ENCODE measurements around the gene IL18BP.

IL18BP gene

GRCh38 chr11:72039856-72040401, 41.2 kb downstream of the IL18BP start:
- POLR2A ChIA-PET, result interaction anchor here (0.7 to 1.8 kb wide), 5 partner anchors 9 to 39 kb away, joined by 3 to 12 read pairs (median 5); no protein-coding TSS in a partner anchor
- TF ChIP-seq CTCF (IDR thresholded peaks at IDR 0.05; ENCODE audit: insufficient read depth, low read length, missing control alignments), result no peak
- CTCF ChIA-PET, result interaction anchor here (0.7 to 4.2 kb wide), 14 partner anchors 7 to 391 kb away, joined by 3 to 40 read pairs (median 8); no protein-coding TSS in a partner anchor
- DNase-seq (ENCODE audit: low read depth, low spot score), result no peak
- H3K4me3 ChIP-seq (ENCODE audit: low read depth, low read length), result peak overlapping the region; percentile 63

- no peak for TF ChIP-seq CTCF (IDR thresholded peaks at IDR 0.05; ENCODE audit: insufficient read depth, low read length, missing control alignments)
- peak overlapping the region; percentile 63 for H3K4me3 ChIP-seq (ENCODE audit: low read depth, low read length)
- ChIA-PET CTCF (interaction anchor here (0.7 to 4.2 kb wide), 9 partner anchors 8 to 391 kb away, joined by 3 to 40 read pairs (median 11); no protein-coding TSS in a partner anchor), POLR2A (interaction anchor here (0.7 to 1.8 kb wide), 5 partner anchors 9 to 38 kb away, joined by 3 to 12 read pairs (median 5); no protein-coding TSS in a partner anchor)
- DNase-seq (ENCODE audit: low read depth, low spot score), result peak; percentile 77
Measured at GRCh38 chr11:72040491-72041363, 42.0 kb downstream of the IL18BP start.

GRCh38 chr11:72041364-72042063, 42.8 kb downstream of the IL18BP start:
- POLR2A ChIA-PET, result interaction anchor here (0.6 to 1.8 kb wide), 4 partner anchors 15 to 37 kb away, joined by 3 to 12 read pairs (median 4); no protein-coding TSS in a partner anchor
- TF ChIP-seq CTCF (IDR thresholded peaks at IDR 0.05; ENCODE audit: insufficient read depth, low read length, missing control alignments), result no peak
- CTCF ChIA-PET, result interaction anchor here (4.2 kb wide), 1 partner anchor 12 kb away, joined by 22 read pairs; no protein-coding TSS in a partner anchor
- no peak for DNase-seq (ENCODE audit: low read depth, low spot score)
- H3K4me3 ChIP-seq (ENCODE audit: low read depth, low read length), result peak overlapping the region; percentile 63

- POLR2A ChIA-PET, result interaction anchor here (0.6 to 1.0 kb wide), 2 partner anchors 14 to 30 kb away, joined by 3 to 4 read pairs; no protein-coding TSS in a partner anchor
- TF ChIP-seq CTCF (IDR thresholded peaks at IDR 0.05; ENCODE audit: insufficient read depth, low read length, missing control alignments), result no peak
- DNase-seq (ENCODE audit: low read depth, low spot score), result no peak
- CTCF ChIA-PET, result interaction anchor here (0.6 to 7.5 kb wide), 3 partner anchors 15 to 33 kb away, joined by 3 to 35 read pairs (median 5); no protein-coding TSS in a partner anchor
- H3K4me3 ChIP-seq (ENCODE audit: low read depth, low read length), result peak overlapping the region; percentile 63
Measured at GRCh38 chr11:72042064-72042745, 43.5 kb downstream of the IL18BP start.

GRCh38 chr11:72045849-72046248, 47.1 kb downstream of the IL18BP start:
- ChIA-PET CTCF (interaction anchor here (3.0 to 7.5 kb wide), 2 partner anchors 11 to 21 kb away, joined by 10 to 35 read pairs; no protein-coding TSS in a partner anchor), POLR2A (no interaction called here)
- no peak for DNase-seq (ENCODE audit: low read depth, low spot score)
- no peak for TF ChIP-seq CTCF (IDR thresholded peaks at IDR 0.05; ENCODE audit: insufficient read depth, low read length, missing control alignments)
- no peak overlapping the region for H3K4me3 ChIP-seq (ENCODE audit: low read depth, low read length)

Measured in AG04449 (cell line).